ENCODE measurements around the gene MUC4. TPM values are rescaled to one million over a fixed set of nuclear protein-coding genes. Genes with fewer than 3 reads are reported as not detected.

Gene MUC4
- total RNA-seq, 1 donor from 2014 or later, result not detected

- H3K27me3 Mint-ChIP-seq (ENCODE audit: insufficient read depth, low read depth), result peaks cover 2% of the 10 kb centered on the region
- Histone ChIP-seq H3K9ac (no peak overlapping the region), H3K79me2 (ENCODE audit: low read depth) (no peaks in the 10 kb centered on the region), H3K4me2 (no peak overlapping the region), H2AFZ (replicated peaks) (no peak overlapping the region), H3K4me3 (no peak overlapping the region), H3K27ac (no peak overlapping the region), H3K27me3 (no peaks in the 10 kb centered on the region), H4K20me1 (ENCODE audit: low read depth) (no peaks in the 10 kb centered on the region), H3K36me3 (no peaks in the 10 kb centered on the region), H3K9me3 (ENCODE audit: low read depth) (no peaks in the 10 kb centered on the region), H3K4me1 (no peaks in the 10 kb centered on the region), H3F3A (ENCODE audit: low read depth) (no peaks in the 10 kb centered on the region)
- no peaks in the 10 kb centered on the region for H3K4me1 Mint-ChIP-seq
- TF ChIP-seq CTCF (IDR thresholded peaks at IDR 0.05) (no peak), EZH2phosphoT487 (IDR thresholded peaks at IDR 0.05) (no peak), EZH2 (IDR thresholded peaks at IDR 0.05) (no peak)
- H3K4me3 Mint-ChIP-seq, result no peak overlapping the region
- peak overlapping the region; percentile 76 for H3K27ac Mint-ChIP-seq
- H3K36me3 Mint-ChIP-seq, result no peaks in the 10 kb centered on the region
- no peaks in the 10 kb centered on the region for H3K9me3 Mint-ChIP-seq
- DNase-seq (ENCODE audit: low spot score), result no peak
Observed at GRCh38 chr3:195760345-195761122, 51.2 kb downstream of the MUC4 start.

DNA sequence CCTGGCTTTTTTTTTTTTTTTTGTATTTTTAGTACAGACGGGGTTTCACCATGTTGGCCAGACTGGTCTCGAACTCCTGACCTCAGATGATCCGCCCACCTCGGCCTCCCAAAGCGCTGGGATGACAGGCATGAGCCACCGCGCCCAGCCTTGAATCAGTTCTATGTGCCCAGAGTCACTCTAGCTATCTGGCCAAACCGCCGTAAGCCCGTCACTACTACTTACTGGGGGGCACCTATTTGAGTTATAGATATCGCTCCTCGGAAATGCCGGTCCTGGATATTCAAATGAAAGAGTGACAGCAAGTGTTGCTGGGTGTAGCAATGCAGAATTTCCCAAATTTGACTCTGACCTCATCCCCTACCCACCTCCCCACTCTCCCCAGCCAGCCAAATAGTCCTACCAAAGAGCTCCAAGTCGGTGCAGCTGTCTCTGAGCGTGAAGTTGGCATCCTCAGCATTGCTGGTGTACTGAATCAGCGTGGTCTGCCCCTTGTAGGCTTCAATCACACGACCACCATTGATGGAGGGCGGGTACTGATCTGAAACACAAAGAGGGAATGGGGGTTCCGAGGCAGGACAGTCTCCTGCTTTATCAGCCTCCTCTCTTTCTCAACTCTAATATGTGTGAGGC is 52.9 kb downstream of the MUC4 start:
- H3K36me3 Mint-ChIP-seq, result peaks cover 1% of the 10 kb centered on the region
- peaks cover 8% of the 10 kb centered on the region for H3K4me1 Mint-ChIP-seq
- TF ChIP-seq CTCF (IDR thresholded peaks at IDR 0.05) (no peak), EZH2 (IDR thresholded peaks at IDR 0.05) (no peak), EZH2phosphoT487 (IDR thresholded peaks at IDR 0.05) (no peak)
- no peak overlapping the region for H3K27ac Mint-ChIP-seq
- Histone ChIP-seq H3K4me1 (no peaks in the 10 kb centered on the region), H3K79me2 (ENCODE audit: low read depth) (no peaks in the 10 kb centered on the region), H3K27ac (no peak overlapping the region), H3K4me2 (no peak overlapping the region), H3K36me3 (no peaks in the 10 kb centered on the region), H3K4me3 (no peak overlapping the region), H3K9ac (no peak overlapping the region), H3K9me3 (ENCODE audit: low read depth) (no peaks in the 10 kb centered on the region), H3K27me3 (no peaks in the 10 kb centered on the region), H4K20me1 (ENCODE audit: low read depth) (no peaks in the 10 kb centered on the region), H2AFZ (replicated peaks) (no peak overlapping the region), H3F3A (ENCODE audit: low read depth) (no peaks in the 10 kb centered on the region)
- DNase-seq (ENCODE audit: low spot score), result no peak
- H3K27me3 Mint-ChIP-seq (ENCODE audit: insufficient read depth, low read depth), result peaks cover 4% of the 10 kb centered on the region
- H3K4me3 Mint-ChIP-seq, result no peak overlapping the region
- no peaks in the 10 kb centered on the region for H3K9me3 Mint-ChIP-seq

GRCh38 chr3:195757827-195758226 is 53.9 kb downstream of the MUC4 start:
- no peaks in the 10 kb centered on the region for H3K9me3 Mint-ChIP-seq

More at GRCh38 chr3:195757827-195758226, 53.9 kb downstream of the MUC4 start:
- no peaks in the 10 kb centered on the region for H3K36me3 ChIP-seq
- H3K9me3 ChIP-seq (ENCODE audit: low read depth), result no peaks in the 10 kb centered on the region
- H3K4me3 ChIP-seq, result no peak overlapping the region
- no peaks in the 10 kb centered on the region for H3K4me1 ChIP-seq
- H3K4me1 Mint-ChIP-seq, result peaks cover 8% of the 10 kb centered on the region
- no peaks in the 10 kb centered on the region for H3K79me2 ChIP-seq (ENCODE audit: low read depth)
- H3K27me3 Mint-ChIP-seq (ENCODE audit: insufficient read depth, low read depth), result peaks cover 2% of the 10 kb centered on the region
- H3K27ac ChIP-seq, result no peak overlapping the region
- TF ChIP-seq CTCF (IDR thresholded peaks at IDR 0.05) (no peak), EZH2phosphoT487 (IDR thresholded peaks at IDR 0.05) (no peak), EZH2 (IDR thresholded peaks at IDR 0.05) (no peak)
- DNase-seq (ENCODE audit: low spot score), result no peak
- no peak overlapping the region for H2AFZ ChIP-seq (replicated peaks)
- no peak overlapping the region for H3K4me3 Mint-ChIP-seq
- H3K36me3 Mint-ChIP-seq, result peaks cover 1% of the 10 kb centered on the region
- H3K27ac Mint-ChIP-seq, result no peak overlapping the region
- H4K20me1 ChIP-seq (ENCODE audit: low read depth), result no peaks in the 10 kb centered on the region
- no peaks in the 10 kb centered on the region for H3K27me3 ChIP-seq
- H3F3A ChIP-seq (ENCODE audit: low read depth), result no peaks in the 10 kb centered on the region
- no peak overlapping the region for H3K9ac ChIP-seq
- H3K4me2 ChIP-seq, result no peak overlapping the region

All from neural progenitor cell (in vitro differentiated cells).